T-helper 1 cell treated with Interleukin-12 subunit alpha and Interleukin-12 subunit beta and Interleukin-4 antibody, amounts not matched to agents 30 ng/mL and 1 ng/mL, for 36 hours (primary cell): ENCODE data around the gene OR51A2. TPM values are rescaled to one million over a fixed set of nuclear protein-coding genes. Genes with fewer than 3 reads are reported as not detected.

Source experiments
- intact Hi-C: fragments of 100-400 bp; cut with micrococcal nuclease; formaldehyde crosslinking; loops from one replicate; pipeline ENCODE4 v1.15.1; 2024
- total RNA-seq: library from RNA; stranded (reverse); gene quantifications from 2 replicates; pipeline ENCODE4 v1.2.3, GENCODE V29; 2022

OR51A2 gene, protein sequence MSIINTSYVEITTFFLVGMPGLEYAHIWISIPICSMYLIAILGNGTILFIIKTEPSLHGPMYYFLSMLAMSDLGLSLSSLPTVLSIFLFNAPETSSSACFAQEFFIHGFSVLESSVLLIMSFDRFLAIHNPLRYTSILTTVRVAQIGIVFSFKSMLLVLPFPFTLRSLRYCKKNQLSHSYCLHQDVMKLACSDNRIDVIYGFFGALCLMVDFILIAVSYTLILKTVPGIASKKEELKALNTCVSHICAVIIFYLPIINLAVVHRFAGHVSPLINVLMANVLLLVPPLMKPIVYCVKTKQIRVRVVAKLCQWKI
- not detected in 2 replicates for total RNA-seq

DNA sequence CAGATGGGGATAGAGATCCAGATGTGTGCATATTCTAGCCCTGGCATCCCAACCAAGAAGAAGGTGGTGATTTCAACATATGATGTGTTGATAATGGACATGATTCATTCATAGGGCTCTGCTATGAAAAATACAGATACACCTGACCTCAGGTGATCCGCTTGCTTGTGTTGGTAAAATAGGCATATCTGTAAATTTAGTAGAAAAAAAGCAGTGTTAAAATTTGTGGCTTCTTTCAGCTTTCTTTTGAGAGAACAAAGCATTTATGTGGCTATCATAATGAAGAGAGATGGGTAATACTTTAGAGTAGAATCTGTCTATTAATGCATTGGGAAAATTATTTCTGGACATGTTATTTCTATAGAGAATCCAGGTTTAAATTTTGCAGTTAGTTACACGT, at the start of gene OR51A2:
OR51A2 (minus strand) TSS at position 101 of the 400 bp plus-strand sequence; CDS start at position 101, 0 bp downstream.
- intact Hi-C loops: loop anchor here (1.0 kb wide), 1 partner anchor 10 kb away; no protein-coding TSS in a partner anchor

DNA sequence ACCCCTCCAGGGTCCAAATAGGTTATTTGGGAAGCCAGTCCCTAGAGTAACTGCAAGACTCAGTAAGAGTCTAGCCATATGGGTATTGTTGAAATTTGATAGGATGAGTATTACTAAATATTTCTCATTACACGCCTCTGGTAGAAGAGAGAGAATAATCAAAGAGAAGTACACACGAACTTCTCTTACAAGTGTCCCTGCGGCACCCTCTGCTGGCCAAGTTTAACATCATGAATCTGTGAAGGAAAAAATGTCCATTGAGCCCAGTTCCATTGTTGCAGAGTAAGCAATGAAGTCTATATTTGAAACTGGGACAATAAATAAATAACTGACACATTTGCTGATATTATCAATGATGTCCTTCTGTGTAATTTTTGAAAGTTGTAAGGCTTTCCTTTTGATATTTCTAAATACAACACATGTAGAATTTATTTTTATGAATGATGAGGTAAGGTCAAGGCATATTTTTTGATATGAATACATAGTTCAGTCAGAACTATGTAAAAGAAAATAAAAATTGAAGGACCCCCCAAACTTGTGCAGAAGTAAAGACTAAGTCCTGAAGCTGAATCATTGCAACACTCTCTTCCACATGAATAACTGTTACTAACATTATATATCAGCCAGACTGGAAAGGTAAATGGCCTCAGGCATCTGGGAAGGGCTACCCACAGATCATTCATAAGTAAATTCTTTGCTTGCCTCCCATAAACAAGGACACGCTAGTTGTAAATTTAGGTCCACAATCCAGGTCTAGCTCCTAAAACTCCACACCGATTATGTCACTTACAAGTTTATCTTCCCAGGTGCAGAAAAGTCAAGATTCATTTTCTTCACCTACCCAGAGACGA, 49.1 kb upstream of the OR51A2 start:
- intact Hi-C loops: loop anchor here (1.0 kb wide), 3 partner anchors 367 to 817 kb away; partner anchors contain the start of gene OR51D1

DNA sequence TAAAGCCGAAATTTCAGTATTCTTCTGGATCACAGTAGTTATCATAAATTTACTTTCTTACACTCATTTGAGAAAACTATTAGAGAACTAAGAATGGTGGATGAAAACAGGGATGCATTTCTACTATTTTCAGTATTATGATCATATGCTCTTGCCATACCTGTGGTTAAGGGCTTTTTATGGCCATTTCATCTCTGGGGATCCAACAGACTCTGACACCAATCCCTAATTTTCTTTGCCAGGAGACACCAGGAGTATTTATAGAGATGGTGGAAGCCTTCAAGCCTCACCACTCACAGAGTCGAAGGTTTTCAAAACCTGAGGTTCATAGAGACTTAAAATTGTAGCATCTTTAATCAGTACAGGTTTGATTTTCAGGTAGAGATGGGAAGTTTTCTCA, 39.0 kb upstream of the OR51A2 start, which contains the start of gene OR51L1:
OR51L1 (plus strand) TSS at position 301 of the 400 bp plus-strand sequence. CDS start 4,132 bp downstream, outside the sequence.
- intact Hi-C loops: no loop called here

DNA sequence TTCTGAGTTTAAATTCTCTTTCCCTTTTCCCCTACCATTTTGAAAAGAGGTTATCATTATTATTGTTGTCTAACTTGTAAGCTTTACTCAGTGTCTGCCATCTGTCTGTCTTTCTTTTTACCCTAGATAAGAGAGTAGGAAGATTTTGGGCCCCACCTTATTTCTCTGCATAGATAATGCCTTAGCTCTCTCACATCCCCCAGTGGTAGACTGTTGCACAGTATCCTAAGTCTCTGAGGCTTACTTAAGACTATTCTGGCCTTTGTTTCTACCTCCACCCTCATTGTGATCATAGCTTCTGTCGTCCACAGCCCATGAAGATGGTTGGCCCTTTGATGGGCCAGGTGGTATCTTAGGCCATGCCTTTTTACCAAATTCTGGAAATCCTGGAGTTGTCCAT, 35.5 kb upstream of the OR51A2 start:
- intact Hi-C loops: no loop called here

DNA sequence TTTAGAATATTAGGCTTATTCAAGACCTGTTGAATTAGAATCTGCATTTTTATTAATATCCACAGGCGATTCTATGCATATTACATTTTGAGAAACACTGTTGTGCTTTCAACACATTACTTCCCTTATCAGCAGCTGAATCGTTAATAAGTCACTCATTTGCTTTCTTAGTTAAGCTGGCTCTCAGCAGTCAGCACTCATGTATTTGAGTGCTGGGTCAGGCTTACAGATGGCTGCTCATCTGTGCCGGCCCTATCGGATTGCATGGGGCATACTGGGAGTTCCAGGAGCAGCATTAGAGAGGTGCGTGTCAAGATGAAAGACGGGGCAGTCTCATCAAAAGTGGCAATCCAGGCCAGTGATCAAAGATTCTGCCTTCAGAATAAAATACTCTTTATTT, 28.3 kb upstream of the OR51A2 start:
- intact Hi-C loops: no loop called here

DNA sequence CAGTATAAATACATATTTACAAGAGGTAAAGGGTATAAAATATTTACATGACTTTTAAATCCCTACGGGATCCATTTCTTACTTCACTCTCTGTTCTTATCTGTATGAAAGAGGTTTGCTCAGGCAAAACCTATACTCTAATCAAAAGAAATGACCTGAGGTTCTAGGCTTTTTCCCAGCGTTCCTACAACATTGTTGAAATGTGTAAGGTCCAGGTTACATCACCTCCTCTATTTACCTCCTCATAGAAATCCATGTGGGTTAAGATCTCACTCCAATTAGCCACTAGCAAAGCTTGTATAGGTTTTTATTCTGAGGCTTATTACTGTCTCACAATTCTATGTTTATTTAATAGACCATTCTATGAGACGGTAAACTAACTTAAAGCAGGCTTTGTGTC, 27.2 kb upstream of the OR51A2 start:
- intact Hi-C loops: no loop called here

DNA sequence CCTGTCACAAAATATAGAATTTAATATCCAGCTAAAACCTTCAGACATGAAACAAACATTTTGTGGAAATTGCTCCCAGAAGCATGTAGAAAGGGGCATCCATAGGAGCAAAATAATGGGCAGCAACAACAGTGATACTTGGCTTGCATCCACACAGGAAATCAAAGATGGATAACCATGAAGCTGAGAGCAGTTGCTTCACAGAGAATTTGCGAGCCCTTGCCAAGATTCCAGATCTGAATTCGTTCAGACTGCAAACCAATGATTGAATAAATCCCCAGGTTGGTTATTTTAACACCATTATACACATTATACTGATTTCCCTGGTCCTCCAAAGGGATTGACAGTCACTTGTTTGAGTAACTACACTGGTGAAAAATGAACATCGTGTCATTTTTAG, 23.5 kb upstream of the OR51A2 start:
- intact Hi-C loops: no loop called here

DNA sequence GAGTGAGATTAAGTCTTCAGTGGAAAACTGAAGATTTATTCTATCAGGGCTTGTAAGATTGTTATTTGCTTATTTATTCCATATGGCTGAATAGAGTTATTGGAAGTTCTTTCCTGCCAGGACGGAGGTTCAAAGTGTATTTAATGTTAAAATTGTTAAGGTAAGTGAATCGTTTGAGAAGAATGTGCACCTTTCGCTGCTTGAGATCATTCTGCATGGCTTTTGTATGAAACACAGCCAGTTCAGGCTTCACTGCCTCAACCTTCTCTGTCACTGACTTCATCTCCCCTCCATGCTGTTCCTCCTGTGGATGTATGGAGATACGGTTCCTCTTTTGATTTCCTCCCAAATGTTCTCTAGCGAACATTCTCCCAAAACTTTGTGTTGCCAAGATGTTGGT, 19.9 kb upstream of the OR51A2 start:
- intact Hi-C loops: no loop called here

DNA sequence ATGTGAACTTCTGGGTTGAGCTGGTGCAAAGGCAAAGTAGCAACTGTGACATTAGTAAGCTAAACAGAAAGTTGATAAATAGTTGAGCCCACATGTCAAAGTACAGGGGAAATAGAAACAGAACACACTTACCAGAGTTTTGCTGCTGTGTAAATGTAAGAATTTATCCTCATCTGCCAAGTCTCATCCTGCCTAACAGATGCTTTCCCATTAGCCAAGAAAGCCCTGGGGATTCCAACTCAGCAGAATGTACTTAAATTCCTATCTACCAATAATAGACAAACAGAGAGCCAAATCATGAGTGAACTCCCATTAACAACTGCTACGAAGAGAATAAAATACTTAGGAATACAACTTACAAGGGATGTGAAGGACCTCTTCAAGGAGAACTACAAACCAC, 7.3 kb upstream of the OR51A2 start:
- intact Hi-C loops: no loop called here

DNA sequence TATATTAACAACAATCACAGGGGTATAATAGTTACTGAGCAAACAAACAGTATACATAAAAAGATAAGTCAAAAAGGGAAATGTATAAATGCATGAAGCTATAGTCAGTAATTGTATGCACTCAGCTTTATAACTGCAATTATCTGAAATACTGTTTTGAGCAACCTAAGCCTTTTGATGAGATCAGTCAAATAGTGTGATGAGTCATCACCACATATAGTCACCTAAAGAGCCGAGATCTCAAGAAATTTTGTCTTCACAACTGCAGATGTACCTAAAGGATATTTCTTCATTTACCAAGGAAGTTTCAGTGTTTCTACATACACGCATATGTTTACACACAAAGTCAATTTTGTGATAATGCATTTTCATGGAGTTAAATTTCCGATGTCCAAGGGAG, 5.4 kb upstream of the OR51A2 start:
- intact Hi-C loops: no loop called here

DNA sequence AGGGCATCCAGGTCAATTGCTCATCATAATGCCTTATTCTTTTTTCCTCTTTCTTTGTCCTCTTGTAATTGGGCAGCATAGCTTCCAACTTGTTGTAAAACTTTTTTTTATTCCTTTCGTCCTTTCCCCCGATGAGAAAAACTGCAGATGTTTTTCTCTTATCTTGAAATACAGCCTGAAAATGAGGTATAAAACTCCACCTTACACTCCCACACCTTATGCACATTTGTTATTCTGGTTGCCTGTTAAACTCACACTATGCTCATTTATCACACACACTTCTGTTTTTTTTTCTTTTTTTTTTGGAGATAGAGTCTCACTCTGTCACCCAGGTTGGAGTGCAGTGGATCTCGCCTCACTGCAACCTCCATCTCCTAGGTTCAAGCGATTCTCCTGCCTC, 1.9 kb upstream of the OR51A2 start:
- intact Hi-C loops: no loop called here

DNA sequence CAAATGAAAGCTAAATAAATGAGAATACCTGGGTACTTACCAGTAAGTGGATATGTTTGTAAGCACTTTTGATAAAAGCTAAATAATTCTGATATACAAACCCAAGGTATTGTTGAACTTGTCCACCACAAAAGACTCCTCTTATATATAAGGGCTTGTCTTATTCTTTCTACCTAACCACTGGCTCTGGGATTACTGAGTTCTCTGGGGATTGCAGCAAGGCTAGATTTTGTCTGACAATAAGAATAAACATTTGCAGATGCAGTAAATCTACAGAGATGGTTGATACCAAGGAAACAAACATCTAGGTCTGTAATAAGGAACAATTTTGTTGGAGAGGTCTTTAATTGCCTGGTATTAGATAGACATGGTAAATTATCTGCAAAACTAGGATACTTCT, 8.0 kb downstream of the OR51A2 start, which contains the start of gene OR51A4:
OR51A4 (minus strand) TSS at position 101 of the 400 bp plus-strand sequence. CDS start 505 bp downstream, outside the sequence.
- intact Hi-C loops: no loop called here

DNA sequence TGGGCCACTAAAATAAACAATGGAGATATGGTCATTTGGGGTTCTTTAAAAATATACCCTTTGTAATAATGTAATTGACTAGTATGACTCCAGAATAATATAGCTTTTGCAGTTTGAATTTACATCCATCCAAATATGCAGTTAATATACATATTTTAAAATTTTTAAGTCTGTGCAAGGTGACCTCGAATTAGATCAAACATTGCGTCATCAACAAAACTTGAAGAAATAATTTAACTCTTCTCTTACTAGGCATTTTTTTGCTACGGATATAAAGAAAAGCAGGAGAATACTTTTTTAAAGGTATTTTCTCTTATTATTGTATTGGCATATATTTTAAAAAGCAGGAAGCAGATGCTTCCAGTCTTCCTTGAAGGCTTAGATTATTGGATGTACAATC, 18.8 kb downstream of the OR51A2 start:
- intact Hi-C loops: no loop called here

DNA sequence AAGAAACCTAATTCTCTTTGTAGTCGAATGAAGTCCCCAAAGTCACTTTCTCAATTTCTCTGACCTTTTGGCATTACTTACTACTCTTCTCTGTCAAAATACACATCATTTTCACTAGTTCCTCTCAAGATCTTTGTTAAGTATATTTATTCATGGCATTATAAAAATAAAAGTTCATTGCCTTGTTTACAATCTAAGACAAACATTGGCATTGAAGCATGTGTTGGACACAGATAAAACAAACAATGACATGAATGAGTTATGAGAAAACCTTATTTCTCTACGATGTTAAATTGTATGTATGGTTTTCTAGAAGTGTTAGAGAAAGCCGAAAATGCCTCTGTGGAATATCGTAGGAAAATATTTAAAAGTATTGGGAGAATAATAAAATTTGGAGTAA, 22.8 kb downstream of the OR51A2 start:
- intact Hi-C loops: no loop called here

DNA sequence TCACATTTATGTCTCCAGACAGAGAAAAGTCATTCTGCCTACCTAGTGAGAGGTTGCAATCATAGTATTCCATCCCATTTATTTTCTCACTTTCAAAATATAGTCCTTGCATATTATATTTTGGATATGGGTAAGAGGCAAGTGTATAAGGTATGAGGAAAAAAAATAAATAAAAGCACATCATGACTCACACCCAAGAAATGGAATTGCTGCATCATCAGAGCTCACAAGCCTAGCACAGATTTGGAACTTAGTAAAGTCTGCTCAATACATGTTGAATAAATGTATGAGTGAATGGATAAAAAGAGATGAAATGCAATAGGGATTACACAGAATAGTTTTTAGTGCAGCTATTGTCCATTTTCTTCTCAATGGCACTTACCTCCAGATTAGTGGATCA, 28.9 kb downstream of the OR51A2 start:
- intact Hi-C loops: no loop called here

DNA sequence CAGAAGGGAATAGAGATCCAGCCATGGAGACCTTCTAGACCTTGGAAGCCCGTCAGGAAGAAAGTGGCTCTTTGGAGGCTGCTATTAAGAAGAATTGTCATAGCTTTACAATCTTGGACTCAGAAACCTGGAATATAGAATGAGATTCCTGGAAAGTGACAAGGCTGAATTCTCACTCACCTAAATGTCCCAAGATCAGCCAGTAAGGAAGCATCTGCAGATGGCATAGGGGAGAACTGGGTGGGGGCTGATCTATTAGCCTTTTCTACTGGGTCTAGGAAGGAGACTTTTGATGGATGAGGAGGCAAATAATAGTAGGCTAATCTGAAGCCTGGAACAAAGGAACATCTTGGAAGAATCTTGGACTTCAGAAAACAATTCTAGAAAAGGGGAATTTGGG, 31.3 kb downstream of the OR51A2 start, which contains the start of gene OR51G1:
OR51G1 (minus strand) TSS at position 101 of the 400 bp plus-strand sequence; CDS start at position 101, 0 bp downstream.
- intact Hi-C loops: no loop called here

DNA sequence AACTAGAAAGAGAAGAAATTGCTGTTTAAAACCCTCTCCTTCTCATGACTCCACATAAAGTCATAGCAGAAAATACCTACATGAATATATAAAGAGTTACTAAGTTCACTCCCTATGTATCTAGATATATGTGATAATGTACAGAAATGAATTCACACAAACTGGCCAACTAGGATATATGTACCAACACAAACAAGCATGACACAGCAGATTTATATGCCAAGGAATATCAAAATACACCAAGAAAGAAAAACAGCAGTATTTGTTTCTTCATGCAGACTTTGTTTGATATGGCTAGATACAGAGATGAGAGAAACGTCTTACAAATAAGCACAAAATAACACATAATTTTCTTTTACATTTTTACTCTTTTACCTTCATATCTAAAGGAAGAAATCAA, 33.2 kb downstream of the OR51A2 start:
- intact Hi-C loops: no loop called here

DNA sequence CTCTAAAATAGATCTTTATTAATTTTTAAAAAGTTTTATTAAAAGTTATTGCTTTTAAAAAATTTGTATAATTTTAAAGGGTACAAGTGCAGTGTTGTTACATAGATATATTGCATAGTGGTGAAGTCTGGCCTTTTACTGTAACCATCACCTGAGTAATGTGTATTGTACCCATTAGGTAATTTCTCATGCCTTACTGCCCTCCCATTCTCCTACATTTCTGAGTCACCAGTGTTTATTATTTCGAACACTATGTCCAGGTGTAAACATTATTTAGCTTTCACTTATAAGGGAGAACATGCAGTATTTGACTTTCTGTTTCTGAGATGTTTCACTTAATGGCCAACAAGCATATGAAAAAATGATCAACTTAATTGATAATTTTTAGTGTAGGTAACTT, 33.7 kb downstream of the OR51A2 start:
- intact Hi-C loops: no loop called here

DNA sequence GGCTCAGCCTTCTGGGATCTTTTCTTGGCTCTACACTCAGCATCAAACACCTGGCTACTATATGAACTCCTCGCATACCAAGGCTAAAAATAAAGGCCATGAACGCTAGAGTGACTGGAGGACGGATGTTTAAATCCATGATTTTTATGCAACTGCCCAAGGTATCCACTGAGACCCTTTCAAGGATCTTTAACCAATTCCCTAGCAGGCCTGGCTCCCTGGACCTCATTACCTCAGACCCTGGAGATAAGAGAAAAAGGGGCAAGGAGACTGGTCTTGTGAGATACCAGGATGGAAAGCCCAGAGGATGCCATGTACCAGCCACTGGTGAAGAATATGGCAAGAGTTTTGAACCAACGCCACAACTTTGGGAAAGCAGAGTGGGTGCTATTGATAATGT, 36.3 kb downstream of the OR51A2 start, which contains the start of gene OR51G2:
OR51G2 (minus strand) TSS at position 101 of the 400 bp plus-strand sequence. CDS start 3,687 bp downstream, outside the sequence.
- intact Hi-C loops: no loop called here

DNA sequence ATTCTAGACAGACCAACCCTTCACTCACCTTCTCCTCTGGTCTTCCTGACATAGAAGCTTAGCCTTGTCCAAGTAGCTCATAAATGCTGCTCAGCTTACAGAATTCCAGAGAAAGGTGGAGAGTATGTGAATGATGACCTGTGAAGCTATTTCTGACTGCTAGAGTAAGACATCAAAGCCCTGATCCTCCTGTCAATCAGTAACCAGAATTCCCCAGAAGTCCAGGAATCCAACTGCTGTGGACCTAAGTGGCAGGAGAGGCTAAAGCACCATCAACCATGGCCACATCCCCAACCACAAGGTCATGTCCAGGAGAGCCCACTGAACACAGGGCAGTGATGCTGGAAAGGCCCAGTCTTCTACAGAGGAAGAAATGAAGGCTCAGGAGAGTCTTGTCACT, 38.9 kb downstream of the OR51A2 start:
- intact Hi-C loops: no loop called here
